Activated CD4-positive, alpha-beta T cell treated with anti-CD3 and anti-CD28 coated beads, Interleukin-2, amount 50 U/mL, for 16 hours (primary cell): ENCODE data around the gene CLEC6A.
"Not testable (repeated sequence)": the region's sequence is repeated elsewhere in the genome, so short reads cannot be mapped to it uniquely, and the experiment has no call there.

Experiments
- DNase-seq: peaks from one replicate; pipeline ENCODE4 v3.0.0-alpha.2; 2020

CLEC6A gene

DNA sequence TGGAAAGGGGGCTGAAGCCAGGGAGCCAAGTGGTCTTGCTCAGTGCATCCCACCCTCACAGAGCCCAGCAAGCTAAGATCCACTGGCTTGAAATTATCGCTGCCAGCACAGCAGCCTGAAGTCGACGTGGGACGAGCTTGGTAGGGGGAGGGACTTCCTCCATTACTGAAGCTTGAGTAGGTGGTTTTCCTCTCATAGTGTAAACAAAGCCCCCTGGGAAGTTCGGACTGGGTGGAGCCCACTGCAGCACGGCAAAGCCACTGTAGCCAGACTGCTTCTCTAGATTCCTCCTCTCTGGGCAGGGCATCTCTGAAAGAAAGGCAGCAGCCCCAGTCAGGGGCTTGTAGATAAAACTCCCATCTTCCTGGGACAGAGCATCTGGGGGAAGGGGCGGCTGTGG is 40.3 kb downstream of the CLEC6A start:
- DNase-seq: not testable (repeated sequence)

DNA sequence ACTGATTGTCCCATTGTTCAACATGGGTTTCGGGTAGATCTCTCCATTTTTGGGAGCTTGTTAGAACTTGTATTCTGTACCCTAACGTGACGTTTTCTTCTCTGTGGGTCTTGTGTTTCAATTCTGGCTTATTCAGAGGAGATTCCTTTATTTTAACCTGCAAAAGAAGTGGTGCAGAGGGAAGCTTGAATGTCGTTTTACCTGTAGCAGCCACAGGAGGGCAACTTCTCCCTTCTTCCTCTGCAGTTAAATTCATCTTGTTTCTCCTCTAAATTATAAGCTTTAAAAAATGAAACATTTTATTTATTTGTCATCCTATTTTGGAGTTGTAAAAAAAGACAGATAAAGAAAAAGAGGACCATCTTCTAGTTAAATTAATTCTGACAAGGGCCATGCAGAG is 43.9 kb downstream of the CLEC6A start:
- DNase-seq: no peak

DNA sequence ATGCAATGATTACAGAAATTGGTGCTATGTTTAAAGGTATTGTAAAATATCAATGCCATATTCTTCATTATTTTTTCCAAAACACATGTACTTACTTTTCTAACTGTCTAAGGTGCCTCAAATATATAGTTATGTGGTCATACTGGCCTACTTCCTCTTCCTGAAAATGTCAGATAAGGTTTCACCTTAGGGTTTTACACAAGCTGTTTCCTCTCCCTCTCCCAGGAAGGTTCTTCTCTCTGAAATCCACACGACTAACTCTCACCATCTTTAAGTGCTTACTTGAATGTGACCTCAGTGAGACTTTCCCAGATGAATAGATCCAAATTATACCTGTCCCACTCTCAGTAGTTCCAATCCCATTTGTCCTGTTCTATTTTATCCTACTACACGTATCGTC is 46.0 kb downstream of the CLEC6A start:
- no peak for DNase-seq

DNA sequence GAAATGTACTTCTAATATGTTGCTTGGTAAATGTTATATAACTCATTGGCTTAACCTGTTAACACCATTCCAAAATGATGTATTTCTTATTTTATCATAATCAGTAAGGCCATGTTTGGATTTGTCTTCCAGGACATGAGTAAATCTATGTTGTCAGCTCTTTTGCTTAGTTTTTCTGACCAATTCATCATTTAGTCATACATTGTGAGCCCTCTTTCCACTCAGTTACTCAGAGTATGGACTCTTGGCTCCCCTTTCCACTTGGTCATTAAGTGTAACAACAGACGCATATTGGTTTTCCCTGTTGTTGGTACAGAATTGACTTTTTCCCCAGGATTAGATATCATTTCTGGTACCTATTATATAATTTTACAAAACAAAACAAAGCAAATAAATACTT is 48.6 kb downstream of the CLEC6A start:
- no peak for DNase-seq

DNA sequence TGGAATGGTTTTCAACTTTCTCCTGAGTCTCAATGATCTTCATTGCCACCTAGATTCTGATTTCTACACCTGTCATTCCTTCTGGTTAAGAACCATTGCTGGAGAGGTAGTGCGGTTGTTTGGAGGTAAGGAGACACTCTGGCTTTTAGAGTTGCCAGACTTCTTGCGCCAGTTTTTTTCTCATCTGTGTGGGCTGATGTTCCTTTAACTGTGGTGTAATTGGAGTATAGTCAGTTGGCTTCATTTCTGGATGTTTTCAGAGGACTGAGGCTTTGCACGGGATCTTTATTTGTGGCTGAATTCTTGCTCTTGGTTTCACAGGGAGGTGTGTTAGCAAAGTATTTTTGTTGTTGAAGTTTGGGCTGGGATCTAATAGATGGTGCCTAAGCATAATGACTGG is 51.8 kb downstream of the CLEC6A start:
- no peak for DNase-seq

DNA sequence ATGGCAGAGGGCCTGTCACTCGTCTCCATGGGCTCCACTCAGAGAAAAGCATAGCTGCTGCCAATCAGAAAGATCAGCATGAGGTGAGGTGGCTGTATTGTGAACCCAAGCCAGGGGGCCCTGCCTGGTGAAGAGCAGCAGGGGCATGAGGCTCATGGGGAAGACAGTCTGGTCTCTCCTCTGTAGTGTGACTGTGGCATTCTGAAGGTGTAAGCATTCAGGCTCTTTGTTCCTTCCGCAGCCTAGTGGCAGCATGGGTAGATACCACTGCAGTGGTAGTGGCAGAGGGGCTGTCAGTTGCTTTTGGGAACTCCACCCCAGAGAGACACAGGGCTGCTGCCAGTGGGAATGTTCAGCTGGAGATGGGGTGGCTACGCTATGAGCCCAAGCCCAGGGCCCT is 52.5 kb downstream of the CLEC6A start:
- DNase-seq: no peak

DNA sequence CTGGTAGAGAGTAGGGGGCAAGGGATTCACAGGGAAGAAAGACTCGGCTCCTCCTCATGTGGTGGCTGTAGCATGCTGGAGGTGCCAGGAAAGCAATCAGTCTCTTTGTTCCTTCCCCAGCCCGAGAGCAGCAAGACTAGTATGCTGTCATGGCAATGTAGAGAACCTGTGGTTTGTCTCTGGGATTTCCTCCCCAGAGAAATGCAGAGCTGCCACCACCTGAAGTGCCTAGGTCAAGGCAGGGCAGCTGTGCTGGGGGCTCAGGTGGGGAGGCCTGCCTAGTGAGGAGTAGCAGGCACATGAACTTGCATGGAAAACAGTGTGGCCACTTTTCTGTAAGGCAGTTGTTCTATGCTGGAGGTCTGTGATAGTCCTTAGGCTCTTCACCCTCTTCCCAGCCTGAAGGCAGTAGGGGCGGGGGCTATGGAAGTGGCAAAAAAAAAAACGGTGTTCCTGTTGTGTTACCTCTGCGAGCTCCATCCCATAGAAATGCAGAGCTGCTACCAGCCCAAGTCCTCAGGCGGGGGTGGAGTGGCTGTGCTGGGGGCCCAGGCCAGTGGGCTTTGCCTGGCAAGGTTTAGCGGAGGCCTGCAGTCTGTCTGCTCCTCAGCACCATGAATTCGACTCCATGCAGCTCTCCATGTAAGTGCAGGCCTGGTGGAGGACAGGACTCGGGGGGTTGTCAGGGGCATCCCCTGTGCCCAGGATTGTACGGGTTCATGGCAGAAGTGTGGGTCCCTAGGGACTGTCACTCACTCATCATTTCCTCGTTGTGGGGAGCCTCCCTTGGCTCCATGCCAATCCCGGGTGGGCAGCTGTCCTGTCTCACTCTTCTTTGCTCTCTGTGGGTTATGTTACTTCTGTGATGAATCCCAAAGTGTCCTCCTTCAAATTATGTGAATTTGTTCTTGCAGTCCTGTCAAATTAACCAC is 53.4 kb downstream of the CLEC6A start:
- no peak for DNase-seq

DNA sequence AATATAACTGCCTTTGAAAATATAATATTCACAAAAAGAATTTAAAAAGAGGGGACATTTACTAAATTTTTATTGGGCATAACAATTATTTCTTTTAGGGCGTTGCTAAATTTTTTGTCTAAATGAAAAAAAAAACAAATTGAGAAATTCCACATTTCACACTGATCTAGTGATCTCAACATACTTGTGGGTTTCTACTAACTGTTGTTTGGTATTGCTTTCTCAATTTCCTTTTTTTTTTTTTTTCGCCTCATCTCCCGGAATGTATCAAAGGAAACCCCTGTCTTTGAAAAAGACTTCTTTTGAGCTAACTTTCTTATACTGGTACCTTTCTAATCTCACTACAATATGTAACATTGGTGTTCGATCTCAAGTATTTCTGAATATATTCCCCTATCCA is 57.5 kb downstream of the CLEC6A start, which contains the start of gene CLEC4D:
Gene CLEC4D, plus strand, starts transcription at position 248 of the 400 bp plus-strand sequence. CDS start 230 bp downstream, outside the sequence.
- DNase-seq: no peak

DNA sequence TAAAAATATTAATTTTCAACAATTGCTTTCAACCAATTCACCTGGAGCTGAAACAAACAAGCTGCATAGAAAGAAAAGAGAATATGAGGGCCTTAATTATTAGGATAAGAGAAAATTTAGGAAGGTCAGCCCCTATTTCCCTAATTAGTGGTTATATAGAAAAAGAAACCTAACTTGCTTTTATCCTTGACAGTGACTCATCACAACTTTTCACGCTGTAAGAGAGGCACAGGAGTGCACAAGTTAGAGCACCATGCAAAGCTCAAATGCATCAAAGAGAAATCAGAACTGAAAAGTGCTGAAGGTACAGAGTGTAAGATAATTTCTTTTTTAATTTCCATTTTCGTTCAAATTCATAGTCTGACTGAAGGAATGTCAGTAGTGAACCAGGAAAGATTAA is 62.2 kb downstream of the CLEC6A start:
- no peak for DNase-seq

DNA sequence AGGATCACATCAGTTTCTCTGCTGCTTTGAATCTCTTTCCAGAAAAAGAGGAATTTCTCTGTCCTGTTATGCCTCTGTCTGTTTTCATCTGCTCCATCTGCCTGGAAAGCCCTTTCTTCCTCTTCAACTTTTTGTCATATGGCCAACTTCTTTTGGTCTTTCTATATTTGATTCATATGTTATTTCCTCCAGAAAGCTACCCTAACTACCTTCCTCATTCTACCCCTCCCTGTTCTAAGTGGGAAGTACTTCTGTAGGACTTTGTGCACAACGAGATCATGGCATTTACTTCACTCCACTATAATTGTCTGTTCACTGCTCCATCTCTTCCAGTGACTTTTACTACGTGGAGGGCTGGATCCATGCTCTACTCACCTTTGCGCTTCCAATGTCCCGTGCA is 63.4 kb downstream of the CLEC6A start:
- DNase-seq: no peak

DNA sequence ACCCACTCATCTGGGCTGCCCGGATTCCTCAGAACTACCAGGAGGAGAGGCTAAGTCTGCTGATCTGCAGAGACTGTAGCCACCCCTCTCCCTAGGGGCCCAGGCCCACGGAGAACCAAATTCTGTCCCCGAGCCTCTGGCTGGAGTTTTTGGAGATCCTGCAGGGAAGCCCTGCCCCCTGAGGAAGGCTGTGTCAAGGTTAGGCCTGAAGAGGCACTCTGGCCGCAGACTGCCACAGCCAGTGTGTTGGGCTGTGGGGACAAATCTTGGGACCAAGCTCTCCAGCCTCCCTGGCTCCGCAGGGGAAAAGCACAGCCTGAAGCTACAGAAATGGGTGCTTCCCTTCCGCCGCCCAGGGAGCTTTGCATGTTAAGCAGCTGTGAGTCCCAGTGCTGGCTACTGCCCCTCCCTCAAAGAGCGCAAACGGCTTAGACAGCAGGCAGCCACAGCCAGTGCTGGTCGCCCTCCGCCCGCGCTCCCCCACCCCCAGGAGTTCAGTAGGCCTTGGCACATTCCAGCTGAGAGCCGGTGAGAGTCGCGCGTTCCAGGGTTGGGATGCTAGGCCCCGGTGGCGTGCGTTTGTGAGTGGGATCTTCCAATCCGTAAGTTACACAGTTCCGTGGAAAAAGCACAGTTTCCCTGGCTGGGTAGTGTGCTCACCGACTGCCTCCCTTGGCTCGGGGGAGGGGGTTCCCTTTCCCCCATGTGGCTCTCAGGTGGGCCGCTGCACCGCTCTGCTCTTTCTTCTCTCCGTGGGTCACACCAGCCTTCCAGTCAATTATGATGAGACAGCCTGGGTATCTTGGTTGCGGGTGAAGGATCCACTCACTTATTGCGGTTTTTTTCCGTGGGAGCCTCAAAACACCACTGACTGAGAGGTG is 71.7 kb downstream of the CLEC6A start:
- no peak for DNase-seq
